Stimulated activated CD8-positive, alpha-beta memory T cell treated with anti-CD3 and anti-CD28 coated beads, Interleukin-2, amount 100 ng/mL, for 48 hours (primary cell): Measurements from ENCODE around the gene GOLGB1.

ENCODE experiments used
- DNase-seq, 2 donors: peaks; one replicate each; pipeline ENCODE4 v3.0.0-alpha.2; 2020; ENCODE audit warnings: low read depth in 2 of 2

The GOLGB1 gene

DNA sequence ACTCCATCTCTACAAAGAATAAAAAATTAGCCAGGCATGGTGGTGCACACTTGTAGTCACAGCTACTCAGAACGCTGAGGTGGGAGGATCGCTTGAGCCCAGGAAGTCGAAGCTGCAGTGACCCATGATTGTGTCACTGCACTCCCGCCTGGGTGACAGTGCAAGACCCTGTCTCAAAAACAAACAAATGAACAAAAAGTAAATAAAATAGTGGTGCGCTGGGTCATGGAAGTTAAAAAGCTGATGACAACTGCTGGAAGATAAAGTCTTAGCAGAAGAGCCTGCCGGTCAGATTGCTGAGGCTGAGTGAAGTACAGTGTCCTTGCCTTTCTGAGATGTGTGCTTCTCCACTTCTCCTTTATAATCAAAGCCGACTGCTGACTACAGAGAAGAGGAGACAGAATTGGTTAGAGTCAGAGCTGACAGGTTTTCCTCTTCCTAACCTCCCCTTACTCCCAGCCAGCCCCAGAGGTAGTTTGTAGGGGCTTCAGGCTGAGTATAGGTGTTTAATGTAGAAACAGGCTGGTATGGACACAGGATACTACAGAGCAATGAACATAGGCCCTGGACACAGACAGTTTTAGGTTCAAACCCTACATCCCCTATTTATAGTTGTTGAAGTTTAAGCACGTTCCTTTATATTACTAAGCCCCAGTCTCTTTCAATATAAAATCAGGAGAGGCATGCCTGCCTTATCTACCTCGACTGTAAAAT is 106.8 kb downstream of the GOLGB1 start:
- DNase-seq = no peak

- DNase-seq = no peak
Measured at GRCh38 chr3:121641127-121641526, 108.4 kb downstream of the GOLGB1 start.

DNA sequence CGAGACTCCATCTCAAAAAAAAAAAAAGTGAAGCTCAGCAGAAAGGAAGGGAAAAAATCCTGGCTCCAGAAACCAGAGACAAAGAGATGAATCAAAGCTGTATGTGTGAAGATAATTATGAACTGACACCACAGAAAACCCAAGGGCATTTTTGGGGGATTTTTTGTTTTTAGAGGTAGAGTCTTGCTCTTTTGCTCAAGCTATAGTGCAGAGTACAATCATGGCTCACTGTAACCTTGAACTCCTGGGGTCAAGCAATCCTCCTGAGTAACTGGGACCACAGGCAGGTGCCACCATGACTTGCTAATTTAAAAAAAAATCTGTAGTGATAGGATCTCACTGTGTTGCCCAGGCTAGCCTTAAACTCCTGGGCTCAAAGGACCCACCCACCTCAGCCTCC is 111.6 kb downstream of the GOLGB1 start:
- no peak for DNase-seq

DNA sequence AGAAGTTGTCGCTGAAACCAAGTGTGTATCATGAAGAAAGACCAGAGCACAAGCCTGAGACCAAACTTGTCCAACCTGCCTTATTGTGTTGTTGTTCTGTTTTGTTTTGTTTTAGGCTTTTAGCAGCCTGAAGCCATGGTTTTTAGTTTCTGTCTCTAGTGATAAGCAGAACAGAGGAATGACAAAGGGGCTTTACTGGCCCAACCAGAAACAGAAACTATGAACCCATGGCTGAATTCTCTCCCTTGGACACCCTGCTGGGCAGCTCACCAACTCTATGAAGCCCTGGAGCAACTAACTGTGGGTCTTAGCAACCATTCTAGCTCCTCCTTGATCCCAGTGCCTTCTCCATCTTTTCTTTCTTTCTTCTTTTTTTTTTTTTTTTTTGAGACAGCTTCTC is 119.2 kb downstream of the GOLGB1 start:
- no peak for DNase-seq

GRCh38 chr3:121629601-121630000 is 119.9 kb downstream of the GOLGB1 start:
- no peak for DNase-seq

GRCh38 chr3:121627622-121628021 is 121.9 kb downstream of the GOLGB1 start:
- DNase-seq = no peak

GRCh38 chr3:121627211-121627610 is 122.3 kb downstream of the GOLGB1 start:
- no peak for DNase-seq

DNA sequence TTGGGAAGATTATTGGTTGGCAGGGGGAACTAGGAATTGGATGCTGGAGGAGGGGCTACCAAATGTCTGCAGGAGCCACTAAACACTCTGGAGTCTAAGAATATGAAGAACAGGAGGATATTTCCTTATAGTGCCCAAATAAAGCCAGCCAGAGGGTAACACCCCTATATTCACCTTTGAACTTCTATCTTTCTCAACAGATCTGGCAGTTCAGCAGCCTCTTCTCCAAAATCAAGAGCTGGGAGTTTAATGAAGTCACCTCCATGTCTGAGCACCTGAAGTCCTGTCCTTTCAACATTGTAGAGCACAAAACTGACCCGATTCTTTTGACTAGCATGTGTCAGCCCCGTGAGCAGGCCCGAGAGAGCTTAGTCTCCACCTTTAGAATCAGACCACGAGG is 123.0 kb downstream of the GOLGB1 start:
- DNase-seq = no peak

GRCh38 chr3:121624147-121624899 is 125.2 kb downstream of the GOLGB1 start:
- DNase-seq = no peak

DNA sequence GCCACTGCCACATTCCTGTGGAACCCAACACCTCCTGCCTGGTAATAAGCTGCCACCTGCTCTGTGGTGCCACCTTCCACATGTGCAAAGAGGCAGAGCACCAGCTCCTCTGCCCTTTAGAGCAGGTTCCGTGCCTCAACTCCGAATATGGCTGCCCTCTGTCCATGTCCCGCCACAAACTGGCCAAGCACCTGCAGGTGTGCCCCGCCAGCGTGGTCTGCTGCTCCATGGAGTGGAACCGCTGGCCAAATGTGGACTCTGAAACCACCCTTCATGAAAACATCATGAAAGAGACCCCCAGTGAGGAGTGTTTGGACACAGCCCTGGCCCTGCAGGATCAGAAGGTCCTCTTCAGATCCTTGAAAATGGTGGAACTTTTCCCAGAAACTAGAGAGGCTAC is 128.1 kb downstream of the GOLGB1 start:
- no peak for DNase-seq

DNA sequence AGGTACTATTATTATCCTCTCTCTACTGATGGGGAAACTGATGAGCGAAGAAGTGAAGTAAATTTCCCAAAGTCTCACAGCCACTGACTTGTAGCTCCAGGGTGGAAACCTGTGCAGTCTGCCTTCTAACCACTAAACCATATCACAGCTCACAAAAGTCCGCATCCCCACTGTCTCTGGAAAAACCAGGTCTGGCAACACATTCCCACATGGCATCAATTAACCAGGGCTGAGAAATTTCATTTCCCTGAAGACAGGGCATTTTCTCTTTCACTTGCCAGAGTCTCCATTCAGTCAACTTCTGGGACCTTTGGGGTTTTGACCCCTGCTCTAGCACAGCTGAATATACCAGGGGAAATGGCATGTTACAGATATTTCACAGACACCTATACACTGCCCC is 129.8 kb downstream of the GOLGB1 start:
- no peak for DNase-seq
